Endothelial cell of umbilical vein (primary cell): ENCODE data around the gene MAPRE2.

Source experiments
- EZH2 ChIP-seq: IDR thresholded peaks from 2 replicates; pipeline ENCODE4 v1.6.1; 2012; ENCODE audit warnings: borderline replicate concordance, low read depth, mild to moderate bottlenecking, moderate library complexity, low read length, inconsistent platforms; ENCODE audit not compliant: severe bottlenecking
- FOS ChIP-seq: IDR thresholded peaks from 2 replicates; pipeline ENCODE4 v1.6.1; 2011; ENCODE audit warnings: mild to moderate bottlenecking, low read length, moderate library complexity, borderline replicate concordance; ENCODE audit not compliant: insufficient read depth
- JUN ChIP-seq: IDR thresholded peaks from 2 replicates; pipeline ENCODE4 v1.6.1; 2011; ENCODE audit warnings: borderline replicate concordance, low read depth; ENCODE audit not compliant: insufficient read length, insufficient read depth
- MYC ChIP-seq: IDR thresholded peaks from one replicate; pipeline ENCODE4 v1.6.1; 2011; ENCODE audit warnings: mild to moderate bottlenecking, low read depth, low read length
- POLR2A ChIP-seq: IDR thresholded peaks from 2 replicates; pipeline ENCODE4 v1.6.1; 2012; ENCODE audit warnings: low read depth, mild to moderate bottlenecking, control low read depth, low read length
- POLR2AphosphoS5 ChIP-seq: IDR thresholded peaks from 2 replicates; pipeline ENCODE4 v1.6.1; 2012; ENCODE audit warnings: low read depth, mild to moderate bottlenecking, control low read depth, low read length, moderate library complexity; ENCODE audit not compliant: insufficient read depth
- TF ChIP-seq, protein P1 (sequence below), 2 donors: IDR thresholded peaks; 1 replicate in 1 of 2; 2 replicates in 1 of 2; pipeline ENCODE4 v1.5.1; 2011; ENCODE audit warnings: low read length in 2 of 2, mild to moderate bottlenecking in 2 of 2, moderate library complexity in 2 of 2, control low read depth in 1 of 2, inconsistent platforms in 1 of 2, low read depth in 1 of 2; ENCODE audit not compliant: insufficient read depth in 1 of 2; ENCODE audit errors: extremely low read depth in 1 of 2
- TF ChIP-seq, protein P2 (sequence below): IDR thresholded peaks from 2 replicates; pipeline ENCODE4 v1.6.1; 2011; ENCODE audit not compliant: insufficient read depth, insufficient read length

DNA sequence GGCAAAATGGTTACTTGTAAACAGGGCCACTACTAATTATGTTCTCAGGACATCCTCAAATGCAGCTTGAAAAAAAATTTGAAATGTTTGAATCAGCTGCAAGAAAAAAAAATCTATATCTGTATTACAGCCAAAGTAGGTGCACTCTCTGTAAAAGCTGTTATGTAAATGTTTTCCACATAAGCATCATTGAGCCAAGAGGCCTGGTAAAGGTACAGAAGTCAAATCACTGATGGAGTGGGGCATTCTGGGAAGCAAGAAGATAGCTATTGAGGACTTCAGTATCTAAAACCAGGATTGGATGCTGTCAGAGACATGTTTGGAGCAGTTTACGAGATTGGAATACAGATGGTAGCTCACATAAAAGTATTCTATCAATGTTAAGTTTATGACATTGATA lies 80.3 kb downstream of the MAPRE2 start:
- no peak for TF ChIP-seq POLR2A
- TF ChIP-seq, protein P1, sequence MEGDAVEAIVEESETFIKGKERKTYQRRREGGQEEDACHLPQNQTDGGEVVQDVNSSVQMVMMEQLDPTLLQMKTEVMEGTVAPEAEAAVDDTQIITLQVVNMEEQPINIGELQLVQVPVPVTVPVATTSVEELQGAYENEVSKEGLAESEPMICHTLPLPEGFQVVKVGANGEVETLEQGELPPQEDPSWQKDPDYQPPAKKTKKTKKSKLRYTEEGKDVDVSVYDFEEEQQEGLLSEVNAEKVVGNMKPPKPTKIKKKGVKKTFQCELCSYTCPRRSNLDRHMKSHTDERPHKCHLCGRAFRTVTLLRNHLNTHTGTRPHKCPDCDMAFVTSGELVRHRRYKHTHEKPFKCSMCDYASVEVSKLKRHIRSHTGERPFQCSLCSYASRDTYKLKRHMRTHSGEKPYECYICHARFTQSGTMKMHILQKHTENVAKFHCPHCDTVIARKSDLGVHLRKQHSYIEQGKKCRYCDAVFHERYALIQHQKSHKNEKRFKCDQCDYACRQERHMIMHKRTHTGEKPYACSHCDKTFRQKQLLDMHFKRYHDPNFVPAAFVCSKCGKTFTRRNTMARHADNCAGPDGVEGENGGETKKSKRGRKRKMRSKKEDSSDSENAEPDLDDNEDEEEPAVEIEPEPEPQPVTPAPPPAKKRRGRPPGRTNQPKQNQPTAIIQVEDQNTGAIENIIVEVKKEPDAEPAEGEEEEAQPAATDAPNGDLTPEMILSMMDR (IDR thresholded peaks at IDR 0.05; ENCODE audit: extremely low read depth in 1 of 2, insufficient read depth in 1 of 2, low read depth in 1 of 2, low read length in 2 of 2), result no peak
- TF ChIP-seq FOS, result no peak
- TF ChIP-seq EZH2, result no peak
- no peak for TF ChIP-seq POLR2AphosphoS5
- TF ChIP-seq MYC, result no peak
- TF ChIP-seq, protein P2, sequence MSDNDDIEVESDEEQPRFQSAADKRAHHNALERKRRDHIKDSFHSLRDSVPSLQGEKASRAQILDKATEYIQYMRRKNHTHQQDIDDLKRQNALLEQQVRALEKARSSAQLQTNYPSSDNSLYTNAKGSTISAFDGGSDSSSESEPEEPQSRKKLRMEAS, result no peak
- TF ChIP-seq JUN, result no peak
